NCI-H2196 treated with DMSO at 0.1 percent for 48 hours (cell line): ENCODE measurements around the gene OTUB1.

Experiments
- DNase-seq: peaks from one replicate; lab custom pipeline; 2025; ENCODE audit not compliant: unreplicated experiment; lab: John Stamatoyannopoulos, UW

OTUB1 gene

DNA sequence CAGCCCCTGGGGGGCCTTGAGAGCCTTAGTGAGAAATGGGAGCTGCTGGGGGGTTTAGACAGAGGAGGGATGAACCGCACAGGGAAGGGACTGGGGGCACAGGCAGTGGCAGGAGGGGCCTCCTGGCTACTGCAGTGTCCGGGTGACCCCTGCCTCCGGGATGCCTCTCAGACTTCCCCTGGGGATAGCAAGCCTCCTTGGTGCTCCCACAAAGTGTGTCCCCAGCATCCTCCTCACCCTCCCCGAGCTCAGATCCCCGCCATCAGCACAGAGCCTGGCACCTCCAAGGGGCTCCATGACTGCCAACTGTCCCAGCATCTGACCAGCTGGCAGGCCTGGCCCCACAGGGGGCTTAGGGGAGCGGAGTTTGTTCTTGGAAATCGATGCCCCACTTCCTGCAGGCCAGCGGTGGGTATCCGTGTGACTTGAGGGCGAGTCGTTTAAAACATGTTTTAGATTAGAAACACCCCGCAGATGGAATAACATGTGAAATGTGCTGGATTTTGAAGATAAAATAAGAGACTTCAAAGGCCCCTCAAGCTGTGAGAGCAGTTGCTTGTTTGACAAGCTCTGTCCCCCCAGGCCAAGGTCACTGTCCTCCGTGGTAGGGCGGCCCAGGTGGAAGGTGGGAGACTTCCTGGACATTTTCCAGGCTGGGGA, 36.0 kb downstream of the OTUB1 start:
- DNase-seq: no peak

DNA sequence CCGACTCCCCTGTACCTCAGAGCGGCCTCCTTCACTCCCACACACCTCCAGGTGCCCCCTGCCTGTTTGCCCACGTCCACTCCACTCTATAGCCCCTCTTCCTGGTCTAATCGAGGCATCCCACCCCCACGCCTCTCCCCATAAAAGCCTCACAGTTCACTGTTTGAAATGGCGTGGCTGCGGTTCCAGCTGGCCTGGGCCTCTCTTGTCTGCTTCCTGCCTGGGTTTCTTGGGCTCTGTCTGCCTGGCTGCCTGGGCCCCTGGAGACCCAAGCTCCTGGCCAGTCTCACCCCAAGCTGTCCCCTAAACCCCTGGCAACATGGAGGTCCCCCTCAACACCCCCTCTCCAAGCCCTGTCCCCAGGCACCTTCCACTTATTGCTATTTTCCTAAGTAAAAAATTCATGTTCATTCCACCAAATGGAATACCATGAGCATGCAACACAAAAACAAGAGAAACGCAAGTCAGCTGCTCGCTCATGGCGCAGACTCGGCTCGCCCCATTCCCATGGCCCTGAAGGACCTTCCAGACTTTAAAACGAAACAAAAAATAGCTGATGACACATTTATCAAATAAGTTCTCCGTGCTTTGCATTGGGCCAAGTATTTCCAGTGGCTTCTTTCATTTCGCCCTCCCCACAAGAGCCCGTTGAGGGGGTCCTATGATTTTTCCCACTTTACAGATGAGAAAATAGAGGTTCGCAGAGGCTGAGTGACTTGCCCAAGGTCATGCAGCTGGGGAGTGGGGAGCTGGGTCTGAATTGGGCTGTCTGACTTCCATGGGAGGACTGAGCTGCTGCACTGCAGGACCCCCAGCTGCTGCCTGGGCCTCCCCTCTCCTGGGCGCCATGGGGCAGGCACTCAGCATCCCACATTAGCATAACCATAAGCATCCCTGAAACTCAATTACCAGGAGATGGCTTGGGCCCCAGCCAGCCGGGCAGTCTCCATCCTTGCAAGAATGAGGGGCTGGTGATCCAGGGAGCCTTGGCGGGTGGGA, 37.8 kb downstream of the OTUB1 start:
- no peak for DNase-seq

DNA sequence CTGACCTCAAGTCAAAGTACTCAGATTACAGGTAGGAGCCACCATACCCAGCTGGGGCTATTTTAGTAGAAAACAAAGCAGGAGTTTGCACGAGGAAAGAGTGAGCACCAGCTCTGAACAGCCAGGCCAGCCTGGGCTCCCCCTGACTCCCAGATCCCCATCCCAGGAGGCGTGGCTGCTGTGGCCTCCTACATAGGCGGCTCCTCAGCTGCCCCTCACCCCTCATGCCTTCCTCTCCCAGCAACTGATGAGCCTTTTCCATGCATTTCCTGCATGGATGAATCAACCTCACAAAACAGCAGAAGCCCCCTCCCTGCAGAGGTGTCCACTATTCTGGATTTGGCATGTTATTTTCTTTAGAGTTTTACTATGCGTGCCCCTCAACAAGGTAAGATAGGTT, 39.0 kb downstream of the OTUB1 start:
- DNase-seq: no peak

DNA sequence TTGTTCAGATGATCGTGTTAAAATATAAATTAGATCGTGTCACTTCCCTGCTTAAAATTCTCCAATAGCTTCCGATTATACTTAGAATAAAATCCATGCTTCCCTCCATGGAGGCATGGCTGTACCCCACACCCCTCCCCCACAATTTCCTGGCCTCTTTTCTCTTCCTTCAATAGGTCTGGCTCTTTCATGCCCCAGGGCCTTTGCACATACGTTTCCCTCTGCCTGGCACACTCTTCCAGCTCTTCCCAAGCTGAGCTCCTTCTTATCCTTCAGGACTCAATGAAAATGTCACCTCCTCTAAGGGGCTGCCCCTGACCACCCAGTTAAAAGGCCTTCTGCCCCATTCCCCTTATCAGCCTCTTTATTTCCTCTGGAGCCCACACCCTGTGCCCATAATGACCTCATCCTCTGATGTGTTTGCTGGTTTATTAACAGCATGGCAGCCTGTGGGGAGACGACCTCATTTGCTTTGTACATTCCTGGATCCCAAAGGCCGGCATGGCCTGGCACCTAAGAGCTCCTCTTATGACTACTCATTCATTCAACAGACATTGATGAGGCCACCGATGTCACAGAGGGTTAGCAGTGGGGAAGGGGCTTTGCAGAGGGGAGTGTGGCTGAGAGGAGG, 40.5 kb downstream of the OTUB1 start:
- no peak for DNase-seq

DNA sequence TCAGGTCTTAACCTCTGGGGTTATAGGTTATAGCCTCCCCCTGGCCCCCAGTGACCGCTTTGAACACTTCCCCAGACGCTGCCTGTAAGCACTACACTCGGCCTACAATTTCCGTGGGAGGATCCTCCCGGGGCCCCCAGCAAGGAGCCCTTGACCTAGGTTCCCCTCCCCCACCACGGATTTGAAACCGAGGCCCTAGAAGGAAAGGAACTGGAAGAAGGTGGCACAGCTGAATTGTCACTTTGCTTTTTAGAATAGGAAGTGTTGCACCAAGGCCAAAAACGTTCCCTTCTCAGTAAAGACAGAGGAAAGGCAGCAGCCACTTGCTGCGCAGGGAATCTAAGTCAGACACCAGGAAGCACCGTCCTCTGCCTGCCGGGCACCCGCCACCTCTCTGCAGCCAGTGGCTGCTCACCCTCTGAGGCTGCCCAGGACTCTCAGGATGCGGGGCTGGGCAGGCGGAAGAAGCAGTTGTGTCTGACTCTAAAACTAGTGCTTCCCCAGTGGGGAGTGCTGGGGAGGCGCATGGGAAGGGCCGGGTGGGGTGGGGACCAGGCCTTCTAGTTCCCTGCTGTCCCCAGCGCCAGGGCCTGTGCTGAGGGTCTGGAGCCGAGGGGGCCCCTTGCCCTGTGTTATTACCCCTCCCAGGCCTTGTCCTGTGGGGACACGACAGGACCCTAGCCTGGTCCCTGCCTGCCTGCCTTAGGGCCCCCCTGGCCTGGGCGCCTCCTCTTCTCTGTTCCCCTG, 41.6 kb downstream of the OTUB1 start:
- DNase-seq: no peak

DNA sequence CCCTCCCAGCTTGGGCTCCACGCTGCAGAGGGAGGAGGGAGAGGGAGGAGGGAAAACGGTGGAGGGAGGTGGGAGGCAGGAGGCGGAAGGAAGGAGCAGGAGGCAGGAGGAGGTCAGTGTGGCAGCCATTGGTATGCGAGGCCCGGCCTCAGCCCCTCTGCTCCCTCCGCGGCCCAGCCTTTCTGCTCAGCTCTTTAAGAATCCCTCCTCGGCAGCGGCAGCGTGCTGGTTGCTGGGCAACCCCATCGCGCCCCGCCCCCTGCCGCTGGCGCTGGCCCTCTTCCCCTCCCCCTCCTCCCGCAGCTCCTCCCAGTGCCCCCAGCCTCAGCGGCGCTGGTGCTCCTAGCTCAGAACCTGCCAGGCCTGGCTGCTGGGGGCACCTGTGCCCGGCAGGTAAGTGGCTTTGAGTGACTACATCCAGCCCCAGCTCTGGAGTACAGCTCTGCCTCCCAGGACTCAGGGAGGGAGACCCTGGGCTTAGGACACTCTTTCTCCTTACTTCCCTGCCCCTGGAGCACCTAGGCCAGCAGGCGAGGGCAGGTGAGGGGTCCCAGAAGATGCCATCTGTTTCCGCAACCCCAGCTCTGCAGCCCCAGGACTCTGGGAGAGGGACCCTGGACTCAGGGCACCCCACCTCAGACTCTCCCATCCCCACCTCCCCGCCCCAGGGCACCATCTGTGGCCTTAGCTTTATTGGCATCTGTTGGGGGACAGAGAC, 42.3 kb downstream of the OTUB1 start:
- DNase-seq: no peak

DNA sequence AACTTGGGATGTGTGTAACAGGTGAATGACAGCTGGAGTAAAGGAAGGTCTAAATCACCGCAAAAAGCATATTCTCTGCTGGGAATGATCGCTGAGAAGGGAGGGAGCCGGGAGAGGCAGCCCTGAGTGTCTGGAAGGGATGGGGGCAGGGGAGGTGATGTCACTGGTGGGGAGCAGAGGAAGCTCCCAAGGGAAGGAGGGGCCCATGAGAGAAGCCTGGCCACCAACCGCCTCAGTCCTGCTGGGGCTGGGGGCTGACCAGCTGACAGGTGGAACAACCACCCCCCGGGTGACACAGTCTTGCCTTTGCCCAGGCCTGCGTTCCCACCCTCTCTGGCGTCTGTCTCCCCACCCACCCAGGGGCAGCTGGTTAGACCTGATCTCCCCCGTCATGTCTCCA, 43.5 kb downstream of the OTUB1 start:
- no peak for DNase-seq

DNA sequence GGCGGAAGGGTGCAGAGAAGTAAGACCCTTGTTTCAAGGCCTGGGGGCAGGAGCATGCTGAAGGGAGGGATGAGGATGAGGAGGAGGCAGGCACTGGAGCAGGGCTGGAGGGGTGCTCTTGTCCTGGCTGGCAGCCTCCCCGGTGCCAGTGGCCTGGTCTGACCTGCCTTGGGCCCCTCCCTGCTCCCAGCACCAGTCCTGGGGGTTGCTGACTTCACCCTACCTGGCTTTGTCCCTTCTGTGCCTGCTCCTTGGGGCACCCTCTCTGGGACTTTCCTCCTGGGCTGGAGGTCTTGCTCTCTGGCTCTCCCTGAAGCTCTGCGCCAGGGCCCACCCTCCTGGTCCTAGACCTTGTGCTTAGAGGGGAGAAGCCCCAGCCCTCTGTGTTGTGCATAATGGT, 44.8 kb downstream of the OTUB1 start:
- no peak for DNase-seq

DNA sequence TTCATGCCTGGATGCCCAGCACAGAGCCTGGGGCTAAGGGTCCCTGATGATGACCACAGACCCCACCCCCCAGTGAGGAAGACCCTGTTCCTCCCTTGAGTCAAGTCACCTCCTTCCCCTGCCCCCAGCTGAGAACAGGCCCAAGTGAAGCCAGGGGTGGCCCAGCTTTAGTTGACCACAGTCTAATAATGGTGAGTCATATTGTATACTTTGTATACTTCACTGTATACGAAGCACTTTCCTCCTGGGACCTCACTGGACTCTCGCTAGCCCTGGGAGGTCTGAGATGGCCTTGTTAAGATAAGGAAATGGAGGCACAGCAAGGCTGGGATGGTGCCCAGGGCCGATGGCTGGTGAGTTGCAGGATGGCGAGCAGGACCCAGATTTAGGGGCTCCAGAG, 45.8 kb downstream of the OTUB1 start:
- DNase-seq: no peak

DNA sequence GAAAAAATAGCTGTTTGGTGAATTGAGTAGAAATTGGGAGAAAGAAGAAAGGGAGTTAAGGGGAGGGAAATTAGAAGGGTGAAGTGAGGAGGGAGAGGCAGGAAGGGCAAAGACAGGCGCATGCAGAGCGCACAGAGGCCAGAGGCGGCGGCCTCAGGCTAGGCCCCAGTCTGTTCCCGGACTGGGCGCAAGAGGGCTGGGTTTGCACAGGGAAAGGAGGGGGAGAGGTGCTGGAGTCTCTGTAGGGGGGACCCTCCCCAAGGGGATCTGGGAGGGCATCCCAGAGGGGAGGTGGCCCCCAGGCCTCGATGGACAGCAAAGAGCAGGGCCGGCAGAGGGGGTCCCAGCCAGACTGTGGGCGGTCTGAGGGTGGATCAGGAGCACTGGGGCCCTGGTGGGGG, 48.2 kb downstream of the OTUB1 start:
- DNase-seq: no peak

DNA sequence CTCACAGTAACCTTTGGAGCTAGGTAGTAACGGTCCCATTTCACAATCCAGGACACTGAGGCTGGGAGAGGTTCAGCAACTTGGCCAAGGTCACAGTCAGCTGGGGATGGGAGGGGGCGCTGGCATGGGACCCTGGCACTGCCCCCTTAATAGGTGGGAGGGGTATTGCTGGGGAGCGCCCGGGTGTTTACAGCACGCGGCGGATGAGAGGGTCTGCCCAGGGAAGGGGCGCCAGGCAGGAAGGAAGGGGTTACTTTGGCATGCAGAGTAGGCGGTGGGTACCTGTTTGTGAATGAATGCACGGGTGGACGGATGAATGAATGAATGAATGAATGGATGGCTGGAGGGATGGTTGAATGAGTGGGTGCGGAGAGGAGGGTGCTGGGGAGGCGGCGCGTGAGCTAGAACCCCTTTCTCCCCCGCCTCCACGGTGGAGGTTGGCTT, 48.9 kb downstream of the OTUB1 start:
- DNase-seq: no peak

DNA sequence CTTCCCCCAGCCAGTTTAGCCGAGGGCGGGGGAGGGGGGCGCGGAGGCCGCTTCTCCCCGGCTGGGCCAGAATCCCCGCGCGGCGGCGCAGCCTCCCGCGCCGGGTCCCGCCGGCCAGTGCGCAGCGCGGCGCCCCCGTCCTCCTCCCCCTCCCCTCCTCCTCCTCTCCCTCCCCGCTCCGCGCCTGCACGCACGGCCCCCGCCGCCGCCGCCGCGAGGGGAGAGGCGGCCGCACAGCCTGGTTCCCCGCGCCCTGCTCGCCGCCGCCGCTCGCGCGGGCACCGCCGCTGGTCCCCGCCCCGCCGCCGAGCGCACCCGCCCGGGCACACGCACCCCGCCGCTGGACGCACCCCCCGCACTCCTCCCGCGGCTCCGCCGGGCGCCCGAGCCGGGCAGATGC, 49.3 kb downstream of the OTUB1 start, which contains the start of gene FLRT1:
Gene FLRT1 (plus strand): TSS at position 356 of the 400 bp plus-strand sequence. CDS start 80,337 bp downstream, outside the sequence.
- no peak for DNase-seq

DNA sequence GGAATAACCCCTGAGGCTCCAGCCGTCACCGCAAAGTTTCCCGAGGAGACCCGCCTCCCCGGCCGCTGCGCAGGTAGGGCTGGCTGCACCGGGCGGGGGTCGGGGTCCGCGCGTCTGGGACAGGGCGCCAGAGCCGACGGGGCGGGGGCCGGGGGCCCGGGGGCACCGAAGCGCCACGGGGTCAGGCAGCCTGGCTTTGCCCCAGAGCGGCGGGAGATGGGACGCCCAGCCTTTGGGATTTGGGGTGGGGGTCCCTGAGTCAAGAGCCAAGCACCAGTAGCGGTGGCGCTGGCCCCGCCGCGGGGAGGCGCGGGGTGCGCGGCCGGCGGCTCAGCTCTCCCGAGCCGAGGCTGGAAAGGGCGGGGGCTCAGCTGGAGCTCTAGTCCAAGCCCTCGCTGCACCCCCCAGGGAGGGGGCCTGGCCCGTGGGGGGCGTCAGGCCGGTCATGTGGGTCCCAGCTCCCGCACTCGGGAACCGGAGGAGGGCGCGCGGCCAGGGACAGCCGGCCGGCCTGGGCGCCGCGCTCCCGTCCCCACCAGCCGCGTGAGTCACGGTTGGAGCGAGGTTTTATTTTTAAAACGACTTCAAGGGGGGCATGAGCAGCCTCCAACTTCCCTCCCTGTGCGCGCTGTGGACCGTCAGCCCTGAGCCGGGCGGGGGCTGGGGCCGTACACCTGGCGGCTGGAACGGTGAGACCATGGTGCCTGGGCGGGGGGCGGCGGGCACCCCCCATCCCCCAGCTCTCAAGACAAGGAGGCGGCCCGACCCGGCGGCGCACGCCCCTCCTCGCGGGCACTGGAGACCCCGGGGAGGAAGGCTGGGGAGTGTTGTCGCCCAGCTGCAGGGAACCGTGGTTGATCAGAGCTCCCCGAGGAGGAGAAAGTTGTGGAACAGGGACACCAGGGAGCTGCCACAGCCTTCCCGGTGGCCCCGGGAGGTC, 50.1 kb downstream of the OTUB1 start:
- DNase-seq: no peak

DNA sequence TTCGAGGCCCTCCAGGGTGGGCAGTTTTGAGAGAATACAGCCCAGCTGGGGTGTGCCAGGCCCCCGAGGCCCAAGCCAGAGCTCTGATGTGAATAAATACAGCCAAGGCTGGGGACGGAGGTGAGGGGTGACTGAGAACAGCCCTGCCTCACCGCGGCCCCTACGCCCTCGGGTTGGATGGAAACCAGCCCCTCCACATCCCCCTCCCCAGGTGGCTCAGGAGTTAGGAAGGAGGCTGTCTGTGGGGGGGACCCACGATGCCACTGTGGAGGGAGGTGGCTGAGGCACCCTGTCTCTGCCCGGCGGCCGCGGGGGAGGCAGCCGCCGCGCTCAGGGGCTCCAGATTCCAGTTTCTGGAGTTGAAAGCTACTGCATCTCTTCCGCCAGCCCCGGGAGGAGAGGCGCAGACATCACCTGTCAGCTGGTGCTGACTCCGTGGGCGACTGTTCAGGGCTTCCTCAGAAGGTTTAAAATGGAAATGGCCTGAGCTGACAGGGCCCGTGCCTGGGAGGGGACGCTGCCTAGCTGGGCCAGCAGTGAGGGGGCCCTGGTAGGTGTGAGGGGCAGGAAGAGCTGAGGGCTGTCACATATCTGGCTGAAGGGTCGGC, 50.9 kb downstream of the OTUB1 start:
- no peak for DNase-seq

DNA sequence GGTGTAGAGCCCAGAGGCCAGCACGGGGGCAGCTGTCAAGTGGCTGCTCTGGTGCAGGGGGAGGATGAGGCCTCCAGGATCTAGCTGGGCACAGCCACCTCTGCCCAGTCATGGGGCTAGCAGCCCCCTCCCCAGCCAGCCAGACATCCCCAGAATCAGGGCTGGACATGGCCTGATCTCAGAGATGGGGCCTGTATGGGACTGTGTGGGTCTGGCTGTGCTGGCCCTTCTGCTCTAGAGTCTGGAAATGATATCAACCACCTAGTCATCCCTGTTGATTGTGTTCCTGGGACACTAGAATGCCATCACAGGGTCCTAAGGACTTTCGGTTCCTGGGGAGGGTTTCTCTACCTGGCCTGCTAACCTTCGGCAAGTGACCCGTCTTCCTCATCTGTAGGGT, 52.3 kb downstream of the OTUB1 start:
- DNase-seq: no peak

DNA sequence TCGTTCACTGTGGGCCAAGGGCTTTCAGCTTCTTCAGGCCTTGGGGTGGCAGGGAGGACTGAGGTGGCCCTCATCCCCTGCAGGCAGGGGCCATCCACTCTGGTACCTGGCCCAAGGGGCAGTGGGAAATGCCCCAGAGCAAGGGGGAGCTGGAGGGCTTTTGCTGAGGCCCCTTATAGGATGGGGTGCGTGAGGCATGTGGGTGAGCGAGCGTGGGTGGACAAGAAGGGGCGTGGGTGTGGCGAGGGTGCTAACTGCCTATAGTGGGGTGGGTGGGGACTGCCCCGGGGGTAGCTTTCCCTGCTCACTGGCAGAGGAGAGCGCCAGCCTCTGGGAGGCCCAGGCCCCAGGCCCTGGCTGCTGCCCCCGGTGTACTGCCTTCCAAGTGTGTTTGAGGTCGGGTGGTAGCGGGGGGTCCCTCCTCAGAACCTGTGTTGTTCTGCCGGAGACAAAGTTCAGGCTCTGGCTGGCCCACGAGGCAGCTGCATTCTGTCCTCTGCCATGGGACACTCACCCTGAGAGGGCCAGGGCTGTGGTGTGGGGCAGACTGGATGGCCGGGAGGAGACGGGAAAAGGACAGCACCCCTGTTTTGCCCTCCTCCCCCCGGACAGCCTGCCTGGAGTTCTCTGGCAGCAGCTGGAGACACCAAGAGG, 52.9 kb downstream of the OTUB1 start:
- no peak for DNase-seq

DNA sequence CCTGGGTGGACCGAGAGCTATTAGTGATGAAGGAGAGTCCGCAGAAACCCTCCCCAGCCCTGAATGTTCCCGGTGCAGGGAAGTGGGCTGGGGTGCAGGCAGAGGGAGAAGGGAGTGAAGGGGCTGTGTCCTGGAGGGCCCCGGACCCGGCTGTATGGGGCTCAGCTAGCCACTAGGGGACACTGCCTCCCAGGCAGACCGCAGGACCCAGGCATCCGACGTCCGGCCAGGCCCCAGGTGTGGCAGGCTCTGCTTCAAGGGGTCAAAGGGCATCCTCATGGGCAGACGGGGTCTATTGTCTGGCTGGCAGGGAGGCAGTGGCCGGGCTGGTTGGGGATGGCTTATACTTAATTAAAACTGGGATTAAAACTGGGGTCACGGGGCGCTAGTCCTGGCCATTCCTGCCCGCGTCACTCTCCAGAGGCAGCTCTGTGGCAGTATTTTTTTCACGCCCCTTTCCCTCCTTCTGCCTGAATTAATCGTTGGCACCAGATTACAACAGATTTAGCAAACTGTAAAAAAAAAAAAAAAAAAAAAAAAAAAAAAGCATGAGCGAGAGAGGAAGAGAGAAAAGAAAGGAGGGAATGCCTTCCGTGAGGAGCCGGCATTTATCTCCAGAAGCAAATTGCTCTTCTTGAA, 54.6 kb downstream of the OTUB1 start:
- DNase-seq: no peak

DNA sequence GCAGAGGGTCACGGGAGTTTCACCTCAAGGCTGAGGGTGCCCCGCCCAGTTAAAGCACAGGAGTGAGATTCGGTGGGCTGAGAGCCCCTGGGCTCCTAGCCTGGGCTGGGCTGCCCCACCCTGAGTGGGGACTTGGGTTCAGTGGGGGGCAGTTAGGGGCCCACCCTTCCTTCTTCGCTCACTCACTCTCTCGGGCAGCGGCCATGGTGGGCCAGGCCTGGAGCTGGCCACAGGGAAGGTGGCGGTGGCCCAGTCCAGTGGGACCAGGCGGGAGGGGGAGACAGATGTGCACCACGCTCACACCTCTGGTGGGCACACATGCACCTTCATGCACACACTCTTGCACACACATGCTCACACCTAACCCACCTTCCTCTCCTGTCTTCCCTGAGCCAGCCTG, 55.6 kb downstream of the OTUB1 start:
- no peak for DNase-seq
